Measurements from ENCODE around the gene CLDN16. TPM values are rescaled to one million over a fixed set of nuclear protein-coding genes. Genes with fewer than 3 reads are reported as not detected.
A peak's percentile ranks its signal among the peaks of the same experiment; 100 is the strongest.

CLDN16 gene
- polyA plus RNA-seq, 1 donor (not counting 4 experiments of a cell fraction or from before 2014, with no cell fraction given), result 0.88 TPM

- no peaks in the 10 kb centered on the region for H3K9me3 ChIP-seq (ENCODE audit: control insufficient read depth, low read depth, low read length)
- TF ChIP-seq CTCF (optimal IDR thresholded peaks at IDR 0.05 in 1 of 3, IDR thresholded peaks at IDR 0.05 in 1 of 3, conservative IDR thresholded peaks at IDR 0.05 in 1 of 3; ENCODE audit: extremely low read depth in 1 of 3, insufficient read depth in 2 of 3, low read length in 3 of 3), result no peak
- TF ChIP-seq EZH2 (IDR thresholded peaks at IDR 0.05; ENCODE audit: low read length), result no peak
- no peaks in the 10 kb centered on the region for H3K9me1 ChIP-seq (ENCODE audit: control insufficient read depth, extremely low read depth, insufficient read depth, low read length)
Measured at GRCh38 chr3:190366133-190366532, 21.8 kb upstream of the CLDN16 start.

GRCh38 chr3:190368881-190369280, 19.1 kb upstream of the CLDN16 start:
- FAIRE-seq, result peak; percentile 49
- Histone ChIP-seq H3K27me3 (ENCODE audit: control insufficient read depth, extremely low read depth, insufficient read depth, low read length) (no peaks in the 10 kb centered on the region), H3K4me2 (ENCODE audit: control insufficient read depth, extremely low read depth, insufficient read depth, low read depth, low read length) (peak overlapping the region; percentile 29)

More at GRCh38 chr3:190366133-190366532, 21.8 kb upstream of the CLDN16 start:
- Histone ChIP-seq H3K4me1 (ENCODE audit: control insufficient read depth, extremely low read depth, insufficient read depth, low read length) (peaks cover 34% of the 10 kb centered on the region), H3K79me2 (ENCODE audit: control insufficient read depth, insufficient read depth, low read length) (no peaks in the 10 kb centered on the region), H3K4me3 (ENCODE audit: control insufficient read depth in 2 of 3, extremely low read depth in 1 of 3, insufficient read depth in 2 of 3, low read depth in 1 of 3, low read length in 3 of 3) (no peak overlapping the region), H4K20me1 (ENCODE audit: control insufficient read depth, extremely low read depth, insufficient read depth, low read length) (no peaks in the 10 kb centered on the region), H3K36me3 (ENCODE audit: control insufficient read depth in 2 of 2, extremely low read depth in 1 of 2, insufficient read depth in 2 of 2, low read length in 2 of 2) (no peaks in the 10 kb centered on the region), H3K27ac (ENCODE audit: control insufficient read depth, insufficient read depth, low read length) (peak overlapping the region; percentile 65), H3K4me2 (ENCODE audit: control insufficient read depth, extremely low read depth, insufficient read depth, low read depth, low read length) (peak overlapping the region; percentile 37), H2AFZ (ENCODE audit: control insufficient read depth, low read length) (no peak overlapping the region), H3K9ac (ENCODE audit: control insufficient read depth, extremely low read depth, insufficient read depth, low read length) (no peak overlapping the region), H3K27me3 (ENCODE audit: control insufficient read depth, extremely low read depth, insufficient read depth, low read length) (no peaks in the 10 kb centered on the region)
- DNase-seq (ENCODE audit: low read depth, low spot score), result no peak
- FAIRE-seq, result peak; percentile 93
- dilution Hi-C loops (cut with MboI; ENCODE audit: extremely low pct_ligation_motif_present, low sequenced_read_pairs), result no loop called here

More at GRCh38 chr3:190368881-190369280, 19.1 kb upstream of the CLDN16 start:
- peaks cover 52% of the 10 kb centered on the region for H3K4me1 ChIP-seq (ENCODE audit: control insufficient read depth, extremely low read depth, insufficient read depth, low read length)
- H3K4me3 ChIP-seq (ENCODE audit: control insufficient read depth in 2 of 3, extremely low read depth in 1 of 3, insufficient read depth in 2 of 3, low read depth in 1 of 3, low read length in 3 of 3), result no peak overlapping the region
- peak overlapping the region; percentile 72 for H3K9ac ChIP-seq (ENCODE audit: control insufficient read depth, extremely low read depth, insufficient read depth, low read length)
- H3K27ac ChIP-seq (ENCODE audit: control insufficient read depth, insufficient read depth, low read length), result peak overlapping the region; percentile 92
- no peak for DNase-seq (ENCODE audit: low read depth, low spot score)
- dilution Hi-C loops (cut with MboI; ENCODE audit: extremely low pct_ligation_motif_present, low sequenced_read_pairs), result no loop called here
- H3K36me3 ChIP-seq (ENCODE audit: control insufficient read depth in 2 of 2, extremely low read depth in 1 of 2, insufficient read depth in 2 of 2, low read length in 2 of 2), result no peaks in the 10 kb centered on the region
- no peaks in the 10 kb centered on the region for H3K79me2 ChIP-seq (ENCODE audit: control insufficient read depth, insufficient read depth, low read length)
- no peaks in the 10 kb centered on the region for H4K20me1 ChIP-seq (ENCODE audit: control insufficient read depth, extremely low read depth, insufficient read depth, low read length)
- no peaks in the 10 kb centered on the region for H3K9me3 ChIP-seq (ENCODE audit: control insufficient read depth, low read depth, low read length)
- H2AFZ ChIP-seq (ENCODE audit: control insufficient read depth, low read length), result no peak overlapping the region
- TF ChIP-seq CTCF (optimal IDR thresholded peaks at IDR 0.05 in 1 of 3, IDR thresholded peaks at IDR 0.05 in 1 of 3, conservative IDR thresholded peaks at IDR 0.05 in 1 of 3; ENCODE audit: extremely low read depth in 1 of 3, insufficient read depth in 2 of 3, low read length in 3 of 3) (no peak), EZH2 (IDR thresholded peaks at IDR 0.05; ENCODE audit: low read length) (no peak)
- no peaks in the 10 kb centered on the region for H3K9me1 ChIP-seq (ENCODE audit: control insufficient read depth, extremely low read depth, insufficient read depth, low read length)
